Mammary microvascular endothelial cell (primary cell): Measurements from ENCODE around the gene PBX1. TPM values are rescaled to one million over a fixed set of nuclear protein-coding genes. Genes with fewer than 3 reads are reported as not detected.

ENCODE experiments used
- total RNA-seq: library from RNA; depleted of rRNA; stranded (reverse); fragments of >200 nt; gene quantifications from 2 replicates; pipeline ENCODE4 v1.2.3, GENCODE V29; 2015

PBX1 gene
- total RNA-seq, result 2.5 and 3.3 TPM in 2 replicates

GRCh38 chr1:164558461-164559341 lies at the start of gene PBX1:
Gene PBX1 (plus strand): TSS chr1:164559184.

